Mucosa of rectum (tissue), 2 donors: Measurements from ENCODE around the gene CEP97.
"Not testable (repeated sequence)": the region's sequence is repeated elsewhere in the genome, so short reads cannot be mapped to it uniquely, and the experiment has no call there.

Experiments used
- H3K27ac ChIP-seq, 2 donors: one replicate each; pipeline ENCODE4 v1.7.0; 2013; ENCODE audit warnings: inconsistent platforms in 2 of 2, low read depth in 2 of 2, low read length in 2 of 2
- H3K27me3 ChIP-seq, 2 donors: one replicate each; pipeline ENCODE4 v1.7.0; 2013; ENCODE audit warnings: low read length in 2 of 2; ENCODE audit not compliant: control insufficient read depth in 2 of 2, insufficient read depth in 2 of 2
- H3K36me3 ChIP-seq, 2 donors: one replicate each; pipeline ENCODE4 v1.7.0; 2013; ENCODE audit warnings: low read length in 2 of 2; ENCODE audit not compliant: control insufficient read depth in 2 of 2, insufficient read depth in 2 of 2
- H3K4me1 ChIP-seq, 2 donors: one replicate each; pipeline ENCODE4 v1.7.0; 2013; ENCODE audit warnings: low read length in 2 of 2, mild to moderate bottlenecking in 1 of 2; ENCODE audit not compliant: control insufficient read depth in 2 of 2, insufficient read depth in 2 of 2
- H3K4me3 ChIP-seq, 2 donors: one replicate each; pipeline ENCODE4 v1.7.0; 2013; ENCODE audit warnings: low read length in 2 of 2
- H3K9ac ChIP-seq, 2 donors: one replicate each; pipeline ENCODE4 v1.7.0; 2013; ENCODE audit warnings: low read length in 2 of 2, low read depth in 1 of 2, mild to moderate bottlenecking in 1 of 2
- H3K9me3 ChIP-seq, 2 donors: one replicate each; pipeline ENCODE4 v1.7.0; 2013; ENCODE audit warnings: low read length in 2 of 2; ENCODE audit not compliant: control insufficient read depth in 2 of 2
- donor health status: healthy.
- donor health status: Normal muscosa, but diverticular disease.

The CEP97 gene

GRCh38 chr3:101687142-101687931, 37.1 kb upstream of the CEP97 start:
- Histone ChIP-seq H3K4me1 (peaks cover 22 to 25% of the 10 kb centered on the region in 2 donors), H3K36me3 (peaks cover 21 to 23% of the 10 kb centered on the region in 2 donors), H3K27me3 (no peaks in the 10 kb centered on the region), H3K9me3 (no peaks in the 10 kb centered on the region), H3K27ac (peak overlapping the region; percentile 90 to 94), H3K9ac (peak overlapping the region; percentile 82 to 96), H3K4me3 (peak overlapping the region; percentile 96 to 100)

DNA sequence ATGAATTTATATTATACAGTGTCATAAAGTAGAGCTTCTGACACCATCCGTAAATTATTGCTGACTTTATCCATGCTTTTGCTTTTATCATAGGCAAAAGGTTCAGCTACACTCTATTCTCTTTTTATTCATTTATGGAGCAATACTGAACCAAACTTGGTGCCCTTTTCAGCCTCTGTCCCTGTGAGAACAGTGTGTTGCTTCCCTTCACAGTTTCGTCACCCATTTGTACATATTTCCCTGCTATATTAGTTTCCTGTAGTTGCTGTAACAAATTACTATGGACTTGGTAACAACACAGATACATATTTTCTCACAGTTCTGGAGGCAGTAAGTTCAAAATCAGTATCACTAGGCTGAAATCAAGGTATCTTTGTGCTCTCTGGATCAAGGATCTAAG, 35.1 kb upstream of the CEP97 start:
- no peaks in the 10 kb centered on the region for H3K27me3 ChIP-seq
- H3K9ac ChIP-seq = no peak overlapping the region
- peaks cover 19 to 21% of the 10 kb centered on the region in 2 donors for H3K4me1 ChIP-seq
- H3K4me3 ChIP-seq = no peak overlapping the region
- H3K36me3 ChIP-seq = peaks cover 8 to 9% of the 10 kb centered on the region in 2 donors
- H3K9me3 ChIP-seq = no peaks in the 10 kb centered on the region
- no peak overlapping the region for H3K27ac ChIP-seq

DNA sequence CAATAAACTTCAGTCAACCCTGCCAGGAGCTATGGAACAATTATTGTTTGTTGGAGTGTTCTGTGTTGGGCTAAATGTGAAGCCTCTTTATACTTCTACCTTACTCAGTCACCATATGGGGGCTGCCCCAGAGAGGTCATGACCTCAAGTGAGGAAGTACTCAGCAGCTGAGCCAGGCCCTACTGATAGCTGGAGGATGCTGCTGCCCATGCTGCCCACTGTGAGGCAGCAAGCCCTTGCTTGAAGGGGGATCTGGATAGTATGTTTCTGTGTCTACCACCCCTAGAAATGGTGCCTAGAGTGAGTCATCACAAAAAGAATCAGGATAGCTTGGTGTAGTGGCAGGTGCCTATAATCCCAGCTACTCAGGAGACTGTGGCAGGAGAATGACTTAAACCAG, 33.4 kb upstream of the CEP97 start:
- Histone ChIP-seq H3K4me1 (peaks cover 6 to 7% of the 10 kb centered on the region in 2 donors), H3K9ac (no peak overlapping the region), H3K9me3 (no peaks in the 10 kb centered on the region), H3K4me3 (no peak overlapping the region), H3K27me3 (no peaks in the 10 kb centered on the region), H3K36me3 (no peaks in the 10 kb centered on the region), H3K27ac (no peak overlapping the region)

DNA sequence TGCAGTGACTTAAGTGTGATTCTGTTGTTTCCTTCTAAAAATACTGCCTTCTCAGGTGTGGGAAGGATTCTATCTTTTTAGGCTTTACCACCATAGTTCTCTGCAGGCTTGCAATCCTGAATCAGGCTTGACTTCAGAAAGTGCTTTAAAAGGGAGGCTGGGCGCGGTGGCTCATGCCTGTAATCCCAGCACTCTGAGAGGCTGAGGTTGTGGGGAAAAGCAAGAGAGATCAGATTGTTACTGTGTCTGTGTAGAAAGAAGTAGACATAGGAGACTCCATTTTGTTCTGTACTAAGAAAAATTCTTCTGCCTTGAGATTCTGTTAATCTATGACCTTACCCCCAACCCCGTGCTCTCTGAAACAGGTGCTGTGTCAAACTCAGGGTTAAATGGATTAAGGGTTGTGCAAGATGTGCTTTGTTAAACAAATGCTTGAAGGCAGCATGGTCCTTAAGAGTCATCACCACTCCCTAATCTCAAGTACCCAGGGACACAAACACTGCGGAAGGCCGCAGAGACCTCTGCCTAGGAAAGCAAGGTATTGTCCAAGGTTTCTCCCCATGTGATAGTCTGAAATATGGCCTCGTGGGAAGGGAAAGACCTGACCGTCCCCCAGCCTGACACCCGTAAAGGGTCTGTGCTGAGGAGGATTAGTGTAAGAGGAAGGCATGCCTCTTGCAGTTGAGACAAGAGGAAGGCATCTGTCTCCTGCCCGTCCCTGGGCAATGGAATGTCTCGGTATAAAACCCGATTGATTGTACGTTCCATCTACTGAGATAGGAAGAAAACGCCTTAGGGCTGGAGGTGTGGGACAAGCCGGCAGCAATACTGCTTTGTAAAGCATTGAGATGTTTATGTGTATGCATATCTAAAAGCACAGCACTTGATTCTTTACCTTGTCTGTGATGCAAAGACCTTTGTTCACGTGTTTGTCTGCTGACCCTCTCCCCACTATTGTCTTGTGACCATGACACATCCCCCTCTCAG, 32.4 kb upstream of the CEP97 start:
- H3K27ac ChIP-seq = not testable (repeated sequence)

GRCh38 chr3:101693540-101693939, 30.9 kb upstream of the CEP97 start:
- H3K4me1 ChIP-seq, H3K36me3 ChIP-seq, H3K9ac ChIP-seq, H3K27ac ChIP-seq, H3K4me3 ChIP-seq, H3K27me3 ChIP-seq, H3K9me3 ChIP-seq: not testable (repeated sequence)

More for the DNA sequence above, 32.4 kb upstream of the CEP97 start:
- H3K27me3 ChIP-seq, H3K9ac ChIP-seq, H3K9me3 ChIP-seq, H3K4me3 ChIP-seq, H3K36me3 ChIP-seq, H3K4me1 ChIP-seq: not testable (repeated sequence)

- H3K27ac ChIP-seq, H3K4me3 ChIP-seq, H3K4me1 ChIP-seq, H3K9me3 ChIP-seq, H3K36me3 ChIP-seq, H3K9ac ChIP-seq, H3K27me3 ChIP-seq: not testable (repeated sequence)
Observed at GRCh38 chr3:101694836-101695235, 29.6 kb upstream of the CEP97 start.

DNA sequence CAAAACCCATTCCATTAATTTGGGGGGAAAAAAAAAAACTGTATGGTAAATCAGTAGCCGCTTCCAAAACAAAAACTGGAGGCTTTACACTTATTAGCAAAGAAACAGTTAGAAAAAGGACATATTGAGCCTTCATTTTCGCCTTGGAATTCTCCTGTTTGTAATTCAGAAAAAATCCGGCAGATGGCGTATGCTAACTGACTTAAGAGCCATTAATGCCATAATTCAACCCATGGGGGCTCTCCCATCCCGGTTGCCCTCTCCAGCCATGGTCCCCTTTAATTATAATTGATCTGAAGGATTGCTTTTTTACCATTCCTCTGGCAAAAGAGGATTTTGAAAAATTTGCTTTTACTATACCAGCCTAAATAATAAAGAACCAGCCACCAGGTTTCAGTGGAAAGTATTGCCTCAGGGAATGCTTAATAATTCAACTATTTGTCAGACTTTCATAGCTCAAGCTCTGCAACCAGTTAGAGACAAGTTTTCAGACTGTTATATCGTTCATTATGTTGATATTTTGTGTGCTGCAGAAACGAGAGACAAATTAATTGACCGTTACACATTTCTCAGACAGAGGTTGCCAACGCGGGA, 28.5 kb upstream of the CEP97 start:
- no peaks in the 10 kb centered on the region for H3K27me3 ChIP-seq
- no peaks in the 10 kb centered on the region for H3K4me1 ChIP-seq
- no peaks in the 10 kb centered on the region for H3K36me3 ChIP-seq
- no peak overlapping the region for H3K9ac ChIP-seq
- H3K4me3 ChIP-seq = no peak overlapping the region
- no peak overlapping the region for H3K27ac ChIP-seq
- no peaks in the 10 kb centered on the region for H3K9me3 ChIP-seq

GRCh38 chr3:101701696-101702634, 22.4 kb upstream of the CEP97 start:
- H3K27ac ChIP-seq = peak overlapping the region in 1 of 2 donors; percentile 13
- no peak overlapping the region for H3K9ac ChIP-seq
- no peak overlapping the region for H3K4me3 ChIP-seq

GRCh38 chr3:101702726-101703125, 21.7 kb upstream of the CEP97 start:
- H3K27ac ChIP-seq = no peak overlapping the region
- H3K27me3 ChIP-seq = no peaks in the 10 kb centered on the region
- no peaks in the 10 kb centered on the region for H3K9me3 ChIP-seq

More at GRCh38 chr3:101701696-101702634, 22.4 kb upstream of the CEP97 start:
- H3K36me3 ChIP-seq = no peaks in the 10 kb centered on the region
- H3K4me1 ChIP-seq = no peaks in the 10 kb centered on the region
- H3K9me3 ChIP-seq = no peaks in the 10 kb centered on the region
- no peaks in the 10 kb centered on the region for H3K27me3 ChIP-seq

More at GRCh38 chr3:101702726-101703125, 21.7 kb upstream of the CEP97 start:
- H3K9ac ChIP-seq = no peak overlapping the region
- no peaks in the 10 kb centered on the region for H3K36me3 ChIP-seq
- H3K4me3 ChIP-seq = no peak overlapping the region
- H3K4me1 ChIP-seq = no peaks in the 10 kb centered on the region
